ENCODE data around the gene CGRRF1.

DNA sequence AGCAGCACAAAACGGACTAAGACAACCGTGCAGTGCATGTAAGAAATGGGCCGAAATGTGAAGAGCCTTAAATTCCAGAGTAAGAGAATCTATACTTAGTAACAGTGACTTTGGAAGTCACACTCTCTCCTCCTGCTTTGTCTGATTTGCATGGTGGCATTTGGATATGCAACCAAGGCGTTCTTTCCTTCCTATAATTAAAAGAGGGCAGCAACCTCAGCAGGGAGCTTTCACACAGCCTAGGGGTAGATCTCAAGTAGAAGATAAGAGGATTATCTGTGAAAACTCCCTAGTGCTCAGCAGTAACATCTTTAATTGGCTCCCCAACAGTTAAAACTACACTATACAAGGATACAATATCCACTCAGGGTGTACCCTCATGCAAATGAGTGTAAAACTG lies 37.4 kb upstream of the CGRRF1 start:
- TF ChIP-seq, protein P1, sequence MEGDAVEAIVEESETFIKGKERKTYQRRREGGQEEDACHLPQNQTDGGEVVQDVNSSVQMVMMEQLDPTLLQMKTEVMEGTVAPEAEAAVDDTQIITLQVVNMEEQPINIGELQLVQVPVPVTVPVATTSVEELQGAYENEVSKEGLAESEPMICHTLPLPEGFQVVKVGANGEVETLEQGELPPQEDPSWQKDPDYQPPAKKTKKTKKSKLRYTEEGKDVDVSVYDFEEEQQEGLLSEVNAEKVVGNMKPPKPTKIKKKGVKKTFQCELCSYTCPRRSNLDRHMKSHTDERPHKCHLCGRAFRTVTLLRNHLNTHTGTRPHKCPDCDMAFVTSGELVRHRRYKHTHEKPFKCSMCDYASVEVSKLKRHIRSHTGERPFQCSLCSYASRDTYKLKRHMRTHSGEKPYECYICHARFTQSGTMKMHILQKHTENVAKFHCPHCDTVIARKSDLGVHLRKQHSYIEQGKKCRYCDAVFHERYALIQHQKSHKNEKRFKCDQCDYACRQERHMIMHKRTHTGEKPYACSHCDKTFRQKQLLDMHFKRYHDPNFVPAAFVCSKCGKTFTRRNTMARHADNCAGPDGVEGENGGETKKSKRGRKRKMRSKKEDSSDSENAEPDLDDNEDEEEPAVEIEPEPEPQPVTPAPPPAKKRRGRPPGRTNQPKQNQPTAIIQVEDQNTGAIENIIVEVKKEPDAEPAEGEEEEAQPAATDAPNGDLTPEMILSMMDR (IDR thresholded peaks at IDR 0.05), result no peak
- TF ChIP-seq EP300 (IDR thresholded peaks at IDR 0.05), result no peak
- no peak for TF ChIP-seq POLR2A (IDR thresholded peaks at IDR 0.05)
